ENCODE results near the gene CGB1. TPM values are rescaled to one million over a fixed set of nuclear protein-coding genes. Genes with fewer than 3 reads are reported as not detected.

CGB1 gene
- total and polyA plus RNA-seq, 4 donors, result not detected

- WGBS, result 98% methylated on average over 7 of the region's 7 CpGs
- no peak overlapping the region for H3K27ac ChIP-seq (ENCODE audit: low read depth in 1 of 2, low read length in 2 of 2)
- peaks cover 15 to 47% (median 26%) of the 10 kb centered on the region in 4 donors for H3K36me3 ChIP-seq (ENCODE audit: control insufficient read depth in 4 of 4, insufficient read depth in 3 of 4, low read depth in 1 of 4, low read length in 3 of 4)
- H3K9me3 ChIP-seq (ENCODE audit: control insufficient read depth in 4 of 4, low read length in 3 of 4), result no peaks in the 10 kb centered on the region
- no peaks in the 10 kb centered on the region for H3K27me3 ChIP-seq (ENCODE audit: control insufficient read depth in 4 of 4, insufficient read depth in 4 of 4, low read length in 3 of 4)
- no peak for DNase-seq (ENCODE audit: low spot score)
- H3K4me3 ChIP-seq (ENCODE audit: low read depth in 1 of 3, low read length in 3 of 3), result no peak overlapping the region
- H3K9ac ChIP-seq (ENCODE audit: low read depth in 1 of 2, low read length in 2 of 2), result no peak overlapping the region
- no peaks in the 10 kb centered on the region for H3K4me1 ChIP-seq (ENCODE audit: control insufficient read depth in 4 of 4, insufficient read depth in 4 of 4, low read length in 3 of 4)
- TF ChIP-seq RAD21 (IDR thresholded peaks at IDR 0.05) (no peak), RXRA (IDR thresholded peaks at IDR 0.05) (no peak), HNF4A (conservative IDR thresholded peaks at IDR 0.05) (no peak), ATF3 (IDR thresholded peaks at IDR 0.05) (no peak), FOXA2 (IDR thresholded peaks at IDR 0.05) (no peak), TAF1 (conservative IDR thresholded peaks at IDR 0.05) (no peak)
Observed at GRCh38 chr19:49004964-49005614, 31.6 kb downstream of the CGB1 start.

- no peak for DNase-seq (ENCODE audit: low spot score)
Observed at GRCh38 chr19:49004133-49004532, 32.6 kb downstream of the CGB1 start.

More at GRCh38 chr19:49004133-49004532, 32.6 kb downstream of the CGB1 start:
- H3K4me1 ChIP-seq (ENCODE audit: control insufficient read depth in 4 of 4, insufficient read depth in 4 of 4, low read length in 3 of 4), result no peaks in the 10 kb centered on the region
- H3K4me3 ChIP-seq (ENCODE audit: low read depth in 1 of 3, low read length in 3 of 3), result no peak overlapping the region
- no peak overlapping the region for H3K27ac ChIP-seq (ENCODE audit: low read depth in 1 of 2, low read length in 2 of 2)
- H3K27me3 ChIP-seq (ENCODE audit: control insufficient read depth in 4 of 4, insufficient read depth in 4 of 4, low read length in 3 of 4), result no peaks in the 10 kb centered on the region
- H3K9ac ChIP-seq (ENCODE audit: low read depth in 1 of 2, low read length in 2 of 2), result no peak overlapping the region
- 97% methylated on average over 15 of the region's 15 CpGs for WGBS
- no peaks in the 10 kb centered on the region for H3K9me3 ChIP-seq (ENCODE audit: control insufficient read depth in 4 of 4, low read length in 3 of 4)
- TF ChIP-seq ATF3 (IDR thresholded peaks at IDR 0.05), result no peak
- no peak for TF ChIP-seq FOXA2 (IDR thresholded peaks at IDR 0.05)
- no peak for TF ChIP-seq REST (IDR thresholded peaks at IDR 0.05)
- TF ChIP-seq RXRA (IDR thresholded peaks at IDR 0.05), result no peak
- TF ChIP-seq JUND (IDR thresholded peaks at IDR 0.05), result no peak
- no peak for TF ChIP-seq EGR1 (IDR thresholded peaks at IDR 0.05; ENCODE audit: low read depth in 2 of 2)
- TF ChIP-seq ZBTB33 (IDR thresholded peaks at IDR 0.05), result no peak
- no peak for TF ChIP-seq YY1 (IDR thresholded peaks at IDR 0.05)
- no peak for TF ChIP-seq CTCF (IDR thresholded peaks at IDR 0.05; ENCODE audit: low read depth, low read length, missing input control)
- TF ChIP-seq FOXA1 (IDR thresholded peaks at IDR 0.05), result no peak
- TF ChIP-seq TAF1 (conservative IDR thresholded peaks at IDR 0.05), result no peak
- no peak for TF ChIP-seq RAD21 (IDR thresholded peaks at IDR 0.05)
- no peak for TF ChIP-seq SP1 (IDR thresholded peaks at IDR 0.05)
- H3K36me3 ChIP-seq (ENCODE audit: control insufficient read depth in 4 of 4, insufficient read depth in 3 of 4, low read depth in 1 of 4, low read length in 3 of 4), result peaks cover 15 to 39% (median 22%) of the 10 kb centered on the region in 4 donors
